Inflammatory macrophage treated with lipopolysaccharide for 1 hour (primary cell): ENCODE data around the gene PGP.

Source experiments
- DNase-seq, 2 donors: peaks; one replicate each; pipeline ENCODE4 v3.0.0-alpha.2; 2020 to 2022

PGP gene

GRCh38 chr16:2179576-2179975 is 35.1 kb downstream of the PGP start:
- no peak for DNase-seq

- DNase-seq = no peak
These were observed 35.5 kb downstream of the PGP start for GRCh38 chr16:2179107-2179501.

GRCh38 chr16:2178321-2179106 is 36.1 kb downstream of the PGP start:
- DNase-seq = peak in 1 of 2 donors; percentile 14

GRCh38 chr16:2177561-2177960 is 37.1 kb downstream of the PGP start:
- DNase-seq = no peak

GRCh38 chr16:2177101-2177500 is 37.5 kb downstream of the PGP start:
- no peak for DNase-seq

GRCh38 chr16:2176047-2176446 is 38.6 kb downstream of the PGP start:
- DNase-seq = no peak

- DNase-seq = no peak
These were observed 39.2 kb downstream of the PGP start for GRCh38 chr16:2175454-2175853.

GRCh38 chr16:2174396-2175131 is 40.1 kb downstream of the PGP start:
- DNase-seq = no peak

GRCh38 chr16:2173916-2174315 is 40.7 kb downstream of the PGP start:
- no peak for DNase-seq

- no peak for DNase-seq
These were observed 41.3 kb downstream of the PGP start for GRCh38 chr16:2173366-2173765.

- no peak for DNase-seq
These were observed 41.8 kb downstream of the PGP start for GRCh38 chr16:2172688-2173335.

GRCh38 chr16:2171601-2172178 is 43.0 kb downstream of the PGP start:
- no peak for DNase-seq

GRCh38 chr16:2170587-2171435 is 43.8 kb downstream of the PGP start:
- DNase-seq = no peak

GRCh38 chr16:2170080-2170479 is 44.6 kb downstream of the PGP start:
- no peak for DNase-seq

GRCh38 chr16:2167068-2167638 is 47.5 kb downstream of the PGP start:
- DNase-seq = no peak

- DNase-seq = no peak
These were observed 48.2 kb downstream of the PGP start for GRCh38 chr16:2166263-2167067.

- DNase-seq = no peak
These were observed 48.8 kb downstream of the PGP start for GRCh38 chr16:2165861-2166260.

GRCh38 chr16:2163211-2163881 is 51.3 kb downstream of the PGP start:
- no peak for DNase-seq

- DNase-seq = no peak
These were observed 51.9 kb downstream of the PGP start for GRCh38 chr16:2162676-2163118.

- no peak for DNase-seq
These were observed 52.7 kb downstream of the PGP start for GRCh38 chr16:2161911-2162310.
